ENCODE data around the gene DLG2. TPM values are rescaled to one million over a fixed set of nuclear protein-coding genes. Genes with fewer than 3 reads are reported as not detected.
A peak's percentile ranks its signal among the peaks of the same experiment; 100 is the strongest.

DLG2 gene
- total RNA-seq, 1 donor from 2014 or later, result 13.7 TPM

DNA sequence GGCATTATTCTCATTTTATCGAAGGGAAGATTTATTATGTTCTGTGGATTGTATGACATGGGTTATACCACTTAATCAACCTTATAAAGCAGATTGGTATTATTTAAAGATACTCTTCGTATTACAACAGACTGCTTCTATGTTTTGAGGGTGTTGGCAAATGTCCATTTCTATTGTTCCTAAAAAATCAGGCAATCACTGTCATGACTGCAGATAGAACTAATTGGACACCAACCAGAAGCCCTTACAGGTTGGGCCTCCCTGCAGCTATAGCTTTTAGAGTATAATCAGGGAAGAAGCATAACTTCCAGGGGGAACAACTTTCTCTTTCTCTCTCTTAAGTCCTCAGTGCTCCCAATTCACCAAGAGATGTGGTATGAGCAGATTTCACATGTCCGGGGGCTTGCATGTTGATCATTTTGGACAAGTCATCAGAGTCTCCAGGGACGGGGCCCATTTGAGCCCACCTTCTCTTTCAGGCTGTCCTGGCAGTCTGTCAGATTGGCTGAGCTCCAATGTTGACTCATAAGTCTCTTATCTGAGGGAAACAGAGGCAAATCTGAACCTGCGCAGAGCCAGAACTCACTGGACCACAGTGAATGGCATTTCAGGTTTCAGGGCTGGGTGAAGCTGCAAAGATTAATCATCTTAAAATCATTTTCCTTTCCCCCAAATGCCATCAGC lies 2077.0 kb downstream of the DLG2 start:
- DNase-seq, result no peak

DNA sequence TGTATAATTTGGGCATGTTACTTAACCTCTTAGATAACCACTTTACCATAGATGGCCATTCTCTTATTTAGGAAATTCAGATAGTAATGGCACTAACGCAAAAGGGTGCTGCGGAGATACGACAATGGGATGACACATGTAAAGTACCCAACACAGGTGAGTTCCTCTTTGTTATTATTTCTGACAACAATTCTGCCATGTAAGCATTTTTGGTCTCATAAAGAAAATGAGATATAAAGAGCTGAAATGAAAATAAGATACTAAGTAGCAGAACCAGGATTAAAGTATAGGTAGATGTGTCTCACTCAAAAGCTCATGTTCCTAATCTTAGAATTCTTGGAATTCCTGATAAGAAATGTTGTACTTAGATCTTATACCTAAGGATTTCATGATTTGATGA lies 2080.8 kb downstream of the DLG2 start:
- no peak for DNase-seq

DNA sequence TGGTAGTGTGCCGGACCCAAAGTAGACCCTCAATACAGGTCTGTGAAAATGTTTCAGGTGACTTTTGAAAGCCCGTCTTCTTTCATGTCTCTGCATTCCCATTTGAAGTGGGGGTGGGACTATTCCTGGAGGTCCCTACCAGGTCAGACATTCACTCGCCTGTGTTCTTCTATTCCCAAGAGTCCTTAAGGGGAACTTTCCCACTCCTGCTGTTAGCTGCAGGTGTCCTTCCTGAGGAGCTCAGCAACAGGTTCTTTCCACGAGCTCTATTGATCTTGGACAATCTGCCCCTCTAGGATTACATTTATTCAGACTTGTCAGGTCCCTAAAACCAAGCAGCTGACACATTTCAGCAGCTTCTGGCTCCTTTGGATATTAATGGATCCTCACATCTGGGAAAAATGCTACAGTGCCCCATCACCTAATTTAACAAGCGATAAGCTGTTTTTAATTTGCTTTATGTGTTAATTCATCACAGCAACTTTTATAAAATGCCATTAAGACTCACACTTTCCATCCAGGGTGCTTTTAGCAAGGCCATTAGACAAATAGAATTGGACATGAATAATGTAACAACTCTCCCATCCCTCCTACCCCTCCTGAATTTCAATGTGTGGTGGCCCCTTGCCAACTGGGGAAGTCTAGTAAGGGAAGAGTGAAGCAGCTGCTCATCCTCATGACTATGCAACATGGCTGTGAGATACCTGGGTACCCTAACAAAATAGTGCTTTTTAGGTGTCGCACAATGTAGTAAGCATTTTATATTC lies 2081.5 kb downstream of the DLG2 start:
- peak; percentile 34 for DNase-seq

DNA sequence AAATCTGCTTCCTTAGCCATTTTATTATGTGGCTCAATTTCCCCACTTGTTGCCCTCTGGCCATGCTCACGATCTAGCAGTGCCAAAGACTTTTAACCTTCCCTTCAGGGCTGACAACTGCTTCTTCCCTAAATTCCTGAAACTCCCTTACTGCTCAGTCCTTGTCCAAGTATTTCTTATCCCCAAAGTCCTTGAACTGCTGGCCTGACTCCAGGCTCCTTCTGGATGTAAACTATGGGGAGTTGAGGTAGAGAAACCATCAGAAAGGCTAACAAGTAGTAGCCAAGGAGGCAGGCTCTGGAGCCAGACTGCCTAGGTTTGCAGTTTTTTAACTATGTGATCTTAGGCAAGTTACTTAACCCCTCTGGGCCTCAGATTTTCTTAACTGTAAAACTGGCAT lies 2082.3 kb downstream of the DLG2 start:
- no peak for DNase-seq

DNA sequence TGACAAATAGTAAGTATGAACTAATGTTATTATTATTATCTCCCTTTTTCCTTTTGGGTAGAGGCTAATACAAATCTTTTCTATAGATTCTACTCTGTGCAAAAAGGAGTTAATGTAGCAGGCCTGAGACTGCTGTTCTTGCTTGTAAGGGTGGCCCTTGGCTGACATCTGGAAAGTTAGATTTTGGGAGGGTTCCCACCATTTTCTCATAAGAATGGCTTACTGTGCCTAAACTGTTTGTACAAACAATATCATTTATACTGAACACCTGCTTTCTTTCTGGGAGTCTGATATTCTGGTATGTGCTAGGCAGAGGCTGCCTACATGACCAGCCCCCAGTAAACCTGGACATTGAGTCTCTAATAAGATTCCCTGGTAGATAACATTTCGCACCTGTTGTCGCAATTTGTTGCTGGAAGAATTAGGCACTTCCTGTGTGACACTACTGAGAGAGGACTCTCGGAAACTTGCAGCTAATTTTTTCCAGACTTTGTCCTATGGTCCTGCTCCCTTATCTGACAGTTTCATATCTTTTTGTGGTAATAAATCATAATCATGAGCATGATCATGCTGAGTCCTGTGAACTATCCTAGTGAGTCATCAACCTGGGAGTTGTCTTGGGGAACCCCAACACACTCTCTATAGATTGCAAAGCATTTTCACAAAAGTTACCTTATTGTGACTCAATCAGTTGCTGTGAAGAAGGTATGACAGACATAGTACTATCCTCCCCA lies 2083.3 kb downstream of the DLG2 start:
- DNase-seq, result peak; percentile 17

DNA sequence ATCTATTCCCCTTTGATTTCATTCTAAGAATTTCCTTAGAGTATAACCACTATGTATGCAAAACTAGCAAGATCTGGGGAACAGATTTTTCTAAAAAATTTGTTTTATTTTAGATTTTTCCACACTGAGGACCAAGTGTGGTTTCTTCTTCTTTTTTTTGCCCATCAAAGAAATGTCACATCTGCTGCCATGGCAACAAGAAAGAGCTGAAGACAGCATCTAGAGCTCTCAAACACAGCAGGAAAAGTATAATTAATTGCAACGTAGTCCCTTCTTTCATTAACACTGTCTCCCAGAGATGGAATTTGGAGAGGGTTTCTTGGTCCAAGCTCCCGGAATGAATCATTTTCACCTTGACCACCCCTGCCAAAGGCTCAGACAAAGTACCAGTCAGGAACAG lies 2084.3 kb downstream of the DLG2 start:
- DNase-seq, result no peak

- peak; percentile 30 for DNase-seq
These were observed 2086.4 kb downstream of the DLG2 start for GRCh38 chr11:83540728-83541127.

- DNase-seq, result no peak
These were observed 2086.9 kb downstream of the DLG2 start for GRCh38 chr11:83540112-83540675.

DNA sequence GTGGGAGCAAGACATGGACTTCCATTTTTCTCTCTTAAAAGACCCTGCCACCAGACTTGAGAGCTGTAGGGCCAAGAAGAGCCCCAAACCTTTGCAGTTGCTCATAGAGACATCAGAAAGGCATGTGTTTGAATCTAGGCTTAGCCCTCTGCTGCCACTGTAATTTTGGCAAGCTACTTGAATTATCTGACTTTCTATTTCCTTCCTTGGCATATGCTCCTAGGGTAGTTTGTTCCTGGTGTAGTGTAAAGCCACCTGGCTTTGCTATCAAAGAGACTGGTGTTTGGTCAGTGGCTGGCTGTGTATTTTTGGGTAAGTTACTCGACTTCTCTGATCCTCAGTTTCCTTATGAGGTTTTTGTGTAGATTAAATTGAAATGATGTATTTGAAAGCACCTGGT lies 2088.9 kb downstream of the DLG2 start:
- DNase-seq, result no peak

- no peak for DNase-seq
These were observed 2090.0 kb downstream of the DLG2 start for GRCh38 chr11:83537131-83537610.

- DNase-seq, result no peak
These were observed 2094.0 kb downstream of the DLG2 start for GRCh38 chr11:83533166-83533565.

- no peak for DNase-seq
These were observed 2098.3 kb downstream of the DLG2 start for GRCh38 chr11:83528877-83529276.

- DNase-seq, result no peak
These were observed 2098.9 kb downstream of the DLG2 start for GRCh38 chr11:83528225-83528624.

DNA sequence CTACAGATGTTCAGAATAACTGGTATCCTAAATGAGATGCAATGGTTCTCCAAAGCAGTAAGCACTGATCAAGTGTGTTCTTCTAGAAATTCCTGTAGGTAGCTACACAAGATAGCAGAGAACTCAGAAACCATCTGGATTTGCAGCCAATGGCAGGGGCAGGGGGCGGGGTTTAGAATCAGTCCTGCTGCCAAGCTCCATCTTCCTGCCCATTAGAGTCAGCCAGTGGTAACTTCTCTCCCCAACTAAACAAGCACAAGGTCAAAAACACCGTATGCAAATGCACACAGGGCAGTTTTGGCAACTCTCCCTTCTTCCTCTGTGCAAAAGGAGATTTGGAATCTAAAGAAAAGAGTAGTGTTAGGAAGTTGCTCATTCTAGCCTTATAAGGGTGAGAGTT lies 2103.5 kb downstream of the DLG2 start:
- DNase-seq, result no peak

GRCh38 chr11:83522911-83523310 lies 2104.2 kb downstream of the DLG2 start:
- no peak for DNase-seq

DNA sequence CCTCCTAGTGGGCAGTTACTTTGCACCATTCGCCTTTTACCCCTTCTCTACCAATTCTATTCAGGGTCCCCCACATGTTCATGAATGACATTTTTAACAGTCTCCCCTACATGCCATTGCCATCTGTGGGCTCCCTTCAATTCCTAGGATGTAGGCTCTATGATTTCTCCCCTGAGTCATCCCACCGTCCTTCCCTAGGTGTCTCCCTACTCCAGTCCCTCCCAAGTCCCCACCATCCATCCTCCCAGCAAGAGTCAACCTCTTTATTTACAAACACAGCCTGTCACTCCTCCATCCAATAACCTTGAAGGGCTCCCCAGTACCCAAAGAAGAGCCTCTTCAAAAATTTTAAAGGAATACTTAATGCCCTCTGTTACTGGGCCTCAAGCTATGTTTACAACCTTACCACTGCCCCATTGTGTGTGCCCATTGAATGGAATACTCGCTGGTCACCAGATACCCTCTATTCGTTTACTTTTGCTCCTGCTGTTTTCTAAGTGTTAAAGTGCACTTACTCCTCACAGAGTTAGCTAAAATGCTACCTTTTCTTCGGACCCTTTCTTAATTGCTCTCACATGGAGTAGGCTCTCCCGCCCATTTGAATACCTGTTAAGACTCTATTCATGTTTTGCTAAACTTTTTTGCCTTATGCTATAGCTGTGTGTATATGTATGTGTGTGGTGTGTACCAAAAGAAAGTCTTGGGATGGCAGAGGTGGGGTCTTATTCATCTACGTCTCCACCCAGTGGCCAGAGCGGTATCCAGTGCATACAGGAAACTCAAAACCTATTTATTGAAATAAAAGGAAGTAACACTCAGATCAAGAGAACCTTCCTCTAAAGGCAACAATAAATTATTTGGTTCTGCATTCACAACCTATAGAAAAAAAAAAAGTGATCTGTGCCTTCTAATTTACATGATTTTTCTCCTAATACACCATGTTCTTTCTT lies 2105.2 kb downstream of the DLG2 start:
- no peak for DNase-seq

DNA sequence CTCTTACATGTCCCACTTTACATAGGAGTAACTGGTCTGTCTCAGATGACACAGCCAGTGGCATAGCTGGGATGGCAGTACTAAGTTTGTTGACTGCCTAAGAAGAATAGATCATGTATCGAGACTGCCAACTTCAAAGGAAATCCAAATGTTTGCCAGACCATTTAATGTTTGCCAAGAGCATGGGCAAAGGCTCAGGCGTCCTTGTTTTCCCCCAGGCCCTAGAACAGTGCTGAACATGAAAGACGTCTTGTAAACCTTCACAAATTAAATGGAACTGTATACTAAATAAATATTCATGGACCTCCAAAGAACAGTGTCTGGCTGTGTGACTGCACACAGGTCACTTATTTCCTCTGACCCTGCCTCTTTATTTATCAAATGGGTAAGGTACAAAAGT lies 2106.3 kb downstream of the DLG2 start:
- no peak for DNase-seq

- no peak for DNase-seq
These were observed 2115.5 kb downstream of the DLG2 start for GRCh38 chr11:83511646-83512045.

GRCh38 chr11:83510530-83511460 lies 2116.3 kb downstream of the DLG2 start:
- no peak for DNase-seq

GRCh38 chr11:83508804-83509203 lies 2118.3 kb downstream of the DLG2 start:
- DNase-seq, result no peak
